Activated CD4-positive, alpha-beta T cell treated with anti-CD3 and anti-CD28 coated beads, Interleukin-2, Interleukin-6, amounts not matched to agents 100 ng/mL and 50 ng/mL, durations not matched to agents 16 hours and 8 hours (primary cell): Measurements from ENCODE around the gene NDC1.
"Not testable (repeated sequence)": the region's sequence is repeated elsewhere in the genome, so short reads cannot be mapped to it uniquely, and the experiment has no call there.

Experiments used
- DNase-seq: peaks from one replicate; pipeline ENCODE4 v3.0.0-alpha.2; 2020

NDC1 gene

DNA sequence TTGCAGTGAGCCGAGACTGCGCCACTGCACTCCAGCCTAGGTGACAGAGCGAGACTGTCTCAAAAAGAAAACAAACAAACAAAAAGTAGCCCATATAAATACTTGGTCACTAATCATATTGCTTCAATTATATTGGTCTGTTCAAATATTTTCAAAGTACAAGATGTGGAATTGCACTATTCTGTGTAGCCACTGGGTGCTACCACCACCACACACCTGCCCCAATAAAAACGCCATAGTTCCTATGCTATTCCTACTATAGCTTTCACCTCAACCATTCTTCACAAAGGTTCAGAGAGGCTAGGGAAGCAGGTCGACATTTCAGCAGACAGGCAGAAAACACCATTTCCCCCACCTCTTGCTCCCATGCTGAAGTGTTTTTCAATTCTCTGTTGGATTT lies 16.7 kb downstream of the NDC1 start:
- no peak for DNase-seq

DNA sequence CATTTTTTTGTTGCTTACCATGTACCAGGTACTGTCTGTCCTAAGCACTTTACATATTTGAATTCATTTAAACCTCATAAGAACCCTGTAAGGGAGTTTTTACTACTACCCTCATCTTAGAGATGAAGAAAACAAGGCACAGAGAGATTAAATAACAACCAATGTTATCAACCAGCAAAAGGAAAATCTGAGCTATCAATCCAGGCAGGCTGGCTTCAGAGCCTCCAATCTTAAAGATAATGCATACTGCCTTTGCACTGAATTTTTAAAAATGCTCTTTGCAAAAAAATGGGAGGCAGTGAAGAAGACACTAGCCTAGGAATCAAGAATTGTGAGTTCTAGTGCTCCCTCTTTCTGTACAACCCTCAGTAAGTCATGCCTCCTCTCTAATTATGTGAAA lies 18.7 kb downstream of the NDC1 start:
- no peak for DNase-seq

DNA sequence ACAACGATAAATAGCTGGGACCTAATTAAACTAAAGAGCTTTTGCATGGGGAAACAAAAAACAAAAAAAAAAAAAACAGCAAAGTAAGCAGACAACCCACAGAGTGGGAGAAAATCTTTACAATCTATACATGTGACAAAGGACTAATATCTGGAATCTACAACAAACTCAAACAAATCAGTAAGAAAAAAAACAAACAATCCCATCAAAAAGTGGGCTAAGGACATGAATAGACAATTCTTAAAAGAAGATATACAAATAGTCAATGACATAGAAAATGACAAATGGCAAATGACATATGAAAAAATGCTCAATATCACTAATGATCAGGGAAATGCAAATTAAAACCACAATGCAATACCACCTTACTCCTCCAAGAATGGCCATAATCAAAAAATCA lies 21.5 kb downstream of the NDC1 start:
- DNase-seq, result not testable (repeated sequence)

DNA sequence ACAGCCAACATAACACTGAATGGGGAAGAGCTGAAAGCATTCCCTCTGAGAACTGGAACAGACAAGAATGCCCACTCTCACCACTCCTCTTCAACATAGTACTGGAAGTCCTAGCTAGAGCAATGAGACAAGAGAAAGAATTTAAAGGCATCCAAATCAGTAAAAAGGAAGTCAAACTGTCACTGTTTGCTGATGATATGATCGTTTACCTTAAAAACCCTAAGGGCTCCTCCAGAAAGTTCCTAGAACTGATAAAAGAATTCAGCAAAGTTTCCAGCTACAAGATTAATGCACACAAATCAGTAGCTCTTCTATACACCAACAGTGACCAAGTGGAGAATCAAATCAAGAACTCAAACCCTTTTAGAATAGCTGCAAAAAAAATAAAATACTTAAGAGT lies 22.6 kb downstream of the NDC1 start:
- DNase-seq, result not testable (repeated sequence)

DNA sequence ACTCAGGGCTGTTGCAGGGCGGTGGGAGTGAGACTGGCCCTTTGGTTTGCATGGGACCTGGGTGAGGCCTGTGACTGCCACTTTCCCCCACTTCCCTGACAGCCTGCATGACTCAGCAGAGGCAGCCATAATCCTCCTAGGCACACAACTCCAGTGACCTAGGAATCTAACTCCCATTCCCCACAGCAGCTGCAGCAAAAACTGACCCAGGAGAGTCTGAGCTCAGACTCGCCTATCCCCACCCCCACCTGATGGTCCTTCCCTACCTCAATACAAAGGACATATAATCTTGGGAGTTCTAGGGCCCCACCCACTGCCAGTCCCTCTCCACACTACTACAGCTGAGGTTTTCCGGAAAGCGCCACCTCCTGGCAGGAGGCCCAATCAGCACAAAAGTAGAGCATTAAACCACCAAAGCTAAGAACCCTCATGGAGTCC lies 26.7 kb downstream of the NDC1 start:
- peak; percentile 46 for DNase-seq

DNA sequence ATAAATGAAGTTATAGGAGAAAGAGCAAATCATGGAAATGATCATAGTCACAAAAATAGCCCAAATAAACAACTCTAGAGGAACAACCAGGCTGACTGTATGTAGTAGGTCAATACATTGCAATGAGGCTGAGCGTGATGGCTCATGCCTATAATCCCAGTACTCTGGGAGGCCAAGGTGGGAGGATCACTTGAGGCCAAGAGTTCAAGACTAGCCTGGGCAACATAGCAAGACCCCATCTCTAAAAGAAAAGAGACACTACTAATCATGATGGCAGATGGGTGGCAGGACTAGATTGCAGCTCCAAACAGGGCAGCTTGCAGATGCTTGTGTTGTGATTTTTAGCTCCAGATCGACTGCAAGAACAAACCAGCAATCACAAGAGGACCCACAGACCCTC lies 27.6 kb downstream of the NDC1 start:
- DNase-seq, result no peak

DNA sequence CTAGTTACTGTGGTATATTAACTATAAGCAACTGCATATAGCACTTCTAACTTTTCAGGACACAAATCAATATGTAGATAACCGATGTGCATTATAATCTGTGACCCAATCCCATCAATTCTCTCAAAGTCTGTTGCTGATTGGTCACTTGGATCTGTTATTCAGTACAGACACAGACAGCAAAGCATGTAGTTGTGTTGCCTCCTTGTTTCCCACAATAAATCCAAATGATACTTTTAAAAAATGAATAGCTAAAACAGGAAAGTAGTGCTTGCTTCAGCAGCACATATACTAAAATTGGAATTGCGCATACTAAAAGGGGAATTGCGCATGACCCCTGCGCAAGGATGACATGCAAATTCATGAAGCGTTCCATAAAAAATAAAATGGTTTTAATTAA lies 28.1 kb downstream of the NDC1 start:
- no peak for DNase-seq

DNA sequence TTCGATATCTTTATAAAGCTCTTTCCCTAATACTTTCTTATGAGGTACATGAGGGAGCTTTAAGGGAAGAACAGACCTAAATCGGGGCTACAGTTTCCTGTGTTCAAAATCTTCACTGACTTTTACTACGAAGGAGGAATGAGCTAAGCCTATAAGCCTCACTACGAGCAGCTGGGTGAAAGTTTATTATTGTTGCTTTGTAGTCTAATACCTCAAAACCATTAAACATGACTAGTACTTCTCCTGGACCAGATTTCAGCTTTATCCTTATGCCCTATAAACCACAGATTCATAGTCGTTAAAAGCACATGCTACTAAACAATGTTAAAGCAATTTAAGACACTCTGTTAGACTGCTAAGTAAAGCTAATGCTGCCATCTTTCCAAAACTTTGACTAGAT lies 30.2 kb downstream of the NDC1 start:
- no peak for DNase-seq

DNA sequence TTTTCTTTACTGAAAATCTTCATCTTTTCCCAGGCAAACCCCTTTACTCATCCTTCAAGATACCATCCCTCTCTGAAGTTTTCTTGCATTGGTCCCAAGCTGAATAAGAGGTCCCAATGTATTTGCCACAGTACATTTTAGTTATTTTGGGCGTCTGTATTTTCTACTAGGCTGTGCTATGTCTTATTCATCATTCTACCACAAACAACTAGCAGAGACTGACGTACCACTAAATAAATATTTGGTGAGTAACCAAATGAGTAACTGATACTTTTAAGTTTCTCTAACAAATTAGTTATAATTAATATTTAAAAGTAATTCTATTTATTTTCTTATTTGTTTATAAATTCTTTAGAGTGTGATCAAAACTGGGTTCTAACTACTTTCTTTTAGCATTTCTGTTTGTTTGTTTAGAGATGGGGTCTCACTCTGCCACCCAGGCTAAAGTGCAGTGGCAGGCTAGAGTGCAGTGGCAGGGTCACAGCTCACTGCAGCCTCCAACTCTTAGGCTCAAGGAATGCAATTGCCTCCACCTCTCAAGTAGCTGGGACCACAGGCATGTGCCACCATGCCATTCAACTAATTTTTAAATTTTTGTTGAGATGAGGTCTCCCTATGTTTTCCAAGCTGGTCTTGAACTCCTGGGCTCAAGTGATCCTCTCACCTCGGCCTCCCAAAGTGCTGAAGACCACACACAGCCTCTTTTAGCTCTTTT lies 33.1 kb downstream of the NDC1 start:
- no peak for DNase-seq

DNA sequence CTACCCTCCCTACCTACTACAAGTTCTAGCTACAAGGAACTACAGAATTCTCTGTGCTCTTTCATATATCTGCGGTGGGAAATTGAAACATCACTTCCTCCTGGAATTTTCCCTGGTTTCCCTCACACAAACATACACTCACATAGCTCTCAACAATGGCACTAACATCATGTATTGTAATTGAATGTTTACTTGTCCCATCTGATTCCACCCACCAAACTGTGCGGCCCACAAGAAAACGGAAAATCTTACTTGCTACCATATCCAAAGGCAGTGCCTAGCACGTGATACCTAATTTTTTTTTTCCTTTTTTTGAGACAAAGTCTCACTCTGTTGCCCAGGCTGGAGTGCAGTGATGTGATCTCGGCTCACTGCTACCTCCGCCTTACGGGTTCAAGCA lies 33.9 kb downstream of the NDC1 start:
- no peak for DNase-seq

DNA sequence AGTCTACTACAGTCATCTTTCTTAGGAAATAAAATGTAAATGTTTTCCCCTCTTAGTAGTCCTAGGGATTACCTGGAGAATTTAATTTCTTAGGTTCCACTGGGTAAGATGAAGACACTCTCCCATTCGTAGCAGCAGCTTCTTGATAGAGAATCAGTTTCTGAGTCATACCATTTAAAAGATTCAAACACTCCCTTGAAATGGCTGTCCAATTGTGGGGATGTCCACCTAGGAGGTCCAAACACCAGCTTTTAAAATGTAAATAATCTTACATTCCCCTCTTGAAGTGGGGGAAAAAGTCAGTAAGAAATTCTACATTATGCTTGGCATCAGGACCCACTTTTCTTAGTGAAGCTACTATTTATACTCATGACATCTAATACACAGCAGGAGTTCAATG lies 37.5 kb downstream of the NDC1 start:
- no peak for DNase-seq

DNA sequence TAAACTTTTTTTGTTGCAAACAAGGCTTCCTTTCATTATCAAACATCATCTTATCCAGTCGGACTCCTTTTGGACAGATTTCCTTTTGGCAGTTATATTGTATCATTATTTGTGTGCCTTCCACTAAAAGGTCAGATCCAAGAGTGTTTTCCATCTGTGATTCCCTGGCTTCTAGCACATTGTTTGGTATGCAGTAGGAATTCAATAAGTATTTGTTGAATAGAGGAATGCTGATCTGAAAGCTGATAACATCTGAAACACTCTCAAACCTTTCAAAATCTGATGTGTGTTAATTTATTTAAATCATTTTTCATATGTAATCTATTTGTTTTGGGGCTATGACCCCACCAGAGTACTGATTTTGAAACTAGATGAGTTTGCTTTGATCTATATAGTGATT lies 39.0 kb downstream of the NDC1 start:
- DNase-seq, result no peak

DNA sequence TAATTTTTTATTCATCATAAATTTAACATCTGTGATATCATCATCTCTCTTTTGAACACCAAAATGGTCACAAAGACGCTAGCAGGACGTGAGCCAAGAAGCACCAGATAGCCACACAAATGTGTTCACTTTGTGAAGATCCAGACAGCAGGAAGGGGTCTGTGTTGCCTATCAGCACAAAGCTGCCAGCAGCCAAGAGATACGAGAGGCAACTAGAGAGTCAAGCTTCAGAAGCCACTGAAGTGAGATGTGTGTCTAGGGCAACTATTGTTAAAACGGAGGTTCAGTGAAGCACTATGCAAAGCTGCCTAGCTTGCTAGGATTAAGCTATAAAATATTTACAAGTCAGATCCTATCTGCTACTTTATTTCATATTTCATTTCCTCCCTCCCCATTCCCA lies 45.3 kb downstream of the NDC1 start:
- DNase-seq, result no peak

DNA sequence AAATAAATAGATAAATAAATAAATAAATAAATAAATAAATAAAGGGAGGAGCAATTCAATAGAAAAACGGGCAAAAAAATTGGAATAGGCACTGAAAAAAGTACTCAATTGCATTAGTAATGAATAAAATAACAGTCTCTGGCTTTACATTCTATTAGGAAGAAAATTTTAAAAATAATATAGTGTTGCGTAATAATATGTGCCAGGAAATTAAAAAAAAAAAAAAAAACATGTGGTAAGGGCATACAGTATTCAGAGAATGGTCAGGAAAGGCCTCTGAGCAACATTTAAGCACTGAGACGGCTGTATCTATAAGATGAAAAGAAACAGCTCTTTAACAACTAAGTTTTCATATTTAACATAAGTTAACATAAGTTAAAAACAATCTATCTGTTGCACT lies 50.4 kb downstream of the NDC1 start:
- DNase-seq, result no peak

DNA sequence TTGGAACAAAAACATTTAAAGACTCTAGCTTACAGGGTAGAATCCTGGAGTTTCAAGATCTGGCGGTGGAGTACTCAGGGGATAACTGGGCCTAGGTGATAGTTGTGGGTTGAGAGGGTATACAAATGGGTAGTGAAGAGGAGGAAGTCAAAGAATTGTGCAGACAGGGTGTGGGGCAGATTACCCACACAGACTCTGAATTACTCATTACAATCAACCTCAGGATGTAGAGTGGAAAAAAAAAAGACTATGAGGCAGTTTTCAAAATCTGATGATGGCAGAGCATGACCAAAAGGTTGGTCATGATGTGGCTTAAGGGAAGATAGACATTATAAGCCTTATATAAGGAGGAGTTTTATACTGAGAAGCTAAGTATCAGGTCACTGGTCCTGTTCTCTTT lies 55.0 kb downstream of the NDC1 start:
- DNase-seq, result peak; percentile 74

DNA sequence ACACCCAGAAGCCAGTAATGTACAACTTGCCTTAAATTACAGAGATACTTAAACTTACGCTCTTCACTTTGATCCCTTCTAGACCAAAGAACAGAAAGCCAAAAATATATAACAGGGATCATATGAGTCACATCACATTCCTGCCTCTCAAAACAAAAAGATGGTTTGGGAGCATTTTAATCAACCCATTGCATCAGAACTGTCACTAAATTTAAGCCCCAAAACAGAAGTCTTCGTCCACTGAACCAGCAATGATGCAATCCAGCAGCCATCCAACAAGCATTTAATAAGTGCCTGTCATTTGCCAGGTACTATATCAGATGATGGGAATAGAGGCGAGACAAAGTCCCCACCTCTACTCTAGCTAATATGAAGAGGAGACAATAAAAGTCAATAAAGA lies 56.4 kb downstream of the NDC1 start:
- no peak for DNase-seq

DNA sequence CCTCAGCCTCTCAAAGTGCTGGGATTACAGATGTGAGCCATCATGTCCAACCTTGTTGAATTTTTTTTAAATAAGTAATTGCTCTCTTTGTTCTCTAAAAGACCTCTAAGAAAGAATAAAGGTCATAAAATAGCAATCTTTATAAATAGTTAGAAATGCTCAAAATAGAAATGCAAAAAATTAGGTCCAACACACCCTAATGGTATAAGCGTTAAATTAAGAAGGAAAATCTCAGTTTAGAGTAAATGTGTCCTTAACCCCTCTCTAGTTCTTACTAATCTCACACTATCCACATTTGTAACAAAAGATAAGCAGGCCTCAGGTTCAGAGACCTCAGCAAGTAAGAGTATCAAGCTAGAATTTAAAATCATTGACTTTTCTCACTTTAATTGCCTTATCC lies 60.8 kb downstream of the NDC1 start:
- DNase-seq, result no peak

DNA sequence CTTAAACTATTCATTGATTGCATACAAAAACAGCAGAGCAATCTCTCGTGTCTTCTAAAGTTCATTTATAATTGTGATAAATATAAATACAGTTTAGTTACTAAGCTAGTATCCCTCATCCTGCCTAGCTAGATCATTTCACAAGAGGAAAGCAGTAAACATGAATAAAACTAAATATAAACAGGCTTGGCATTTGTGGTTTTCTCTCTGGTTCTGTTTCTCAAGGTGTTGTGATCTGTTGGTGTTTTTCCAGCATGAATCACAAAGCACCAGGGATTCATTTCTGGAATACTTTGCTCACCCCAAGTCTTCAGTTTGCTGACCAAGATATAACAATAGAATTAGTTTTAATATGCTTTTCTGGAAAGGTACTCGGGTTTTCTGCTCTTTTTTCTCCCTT lies 66.4 kb downstream of the NDC1 start:
- DNase-seq, result peak; percentile 22

DNA sequence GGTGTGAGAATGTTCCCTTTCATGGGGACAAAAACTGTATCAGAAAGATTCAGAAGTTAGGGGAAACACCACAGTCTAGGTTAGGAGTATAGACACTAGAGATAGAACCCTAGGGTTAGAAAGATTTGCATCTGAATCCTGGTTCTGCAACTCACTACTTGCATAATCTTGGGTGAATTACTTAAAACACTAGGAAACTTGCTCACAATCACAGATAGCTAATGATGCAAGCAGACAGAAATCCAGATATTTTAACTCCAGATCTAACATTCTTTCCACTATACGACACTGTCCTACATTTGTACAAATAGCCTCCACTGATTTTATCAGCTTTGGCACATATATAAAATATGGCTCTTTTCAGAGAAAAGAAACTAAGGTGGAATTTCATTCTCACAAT lies 68.3 kb downstream of the NDC1 start:
- DNase-seq, result no peak

DNA sequence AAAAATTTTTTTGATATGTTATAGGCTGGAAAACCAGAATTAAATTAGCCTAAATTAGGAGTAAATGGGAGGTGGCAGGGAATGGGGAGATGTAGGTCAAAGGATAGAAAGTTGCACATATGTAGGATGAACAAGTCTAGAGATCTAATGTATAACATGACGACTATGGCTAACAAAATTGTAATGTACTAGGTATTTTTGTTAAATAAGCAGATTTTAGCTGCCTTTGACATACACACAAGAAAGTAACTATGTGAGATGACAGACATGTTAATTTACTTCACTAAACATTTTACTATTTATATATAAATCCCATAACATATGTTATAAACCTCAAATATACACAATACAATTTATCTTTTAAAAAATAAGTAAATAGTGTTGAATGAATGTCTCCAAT lies 68.9 kb downstream of the NDC1 start:
- no peak for DNase-seq

DNA sequence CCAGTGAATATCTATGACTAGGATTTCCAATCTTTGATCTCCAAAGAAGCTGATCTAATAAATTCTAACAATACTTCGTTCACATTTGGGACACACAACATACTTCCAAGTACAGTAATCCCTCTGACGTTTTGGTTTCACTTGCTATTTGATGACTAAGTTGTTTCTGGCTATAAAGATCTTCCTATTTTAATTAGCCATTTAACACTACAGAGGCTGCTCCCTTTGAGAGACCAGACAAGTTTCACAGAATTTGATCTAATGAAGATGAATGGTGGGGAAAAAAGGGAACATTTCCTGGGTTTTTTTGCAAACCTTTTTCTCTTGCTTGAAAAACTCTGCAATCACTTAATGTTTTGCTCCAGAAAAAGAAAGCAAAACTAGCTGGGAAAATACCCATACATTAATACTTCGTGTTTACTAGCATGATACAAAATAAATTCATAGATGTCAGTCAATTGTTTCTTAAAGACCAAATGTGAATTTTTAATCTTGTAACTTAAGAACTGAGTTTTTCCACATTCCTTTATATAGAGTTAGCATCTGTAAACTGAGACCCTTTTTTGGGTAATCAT lies 71.2 kb downstream of the NDC1 start:
- DNase-seq, result peak; percentile 9

DNA sequence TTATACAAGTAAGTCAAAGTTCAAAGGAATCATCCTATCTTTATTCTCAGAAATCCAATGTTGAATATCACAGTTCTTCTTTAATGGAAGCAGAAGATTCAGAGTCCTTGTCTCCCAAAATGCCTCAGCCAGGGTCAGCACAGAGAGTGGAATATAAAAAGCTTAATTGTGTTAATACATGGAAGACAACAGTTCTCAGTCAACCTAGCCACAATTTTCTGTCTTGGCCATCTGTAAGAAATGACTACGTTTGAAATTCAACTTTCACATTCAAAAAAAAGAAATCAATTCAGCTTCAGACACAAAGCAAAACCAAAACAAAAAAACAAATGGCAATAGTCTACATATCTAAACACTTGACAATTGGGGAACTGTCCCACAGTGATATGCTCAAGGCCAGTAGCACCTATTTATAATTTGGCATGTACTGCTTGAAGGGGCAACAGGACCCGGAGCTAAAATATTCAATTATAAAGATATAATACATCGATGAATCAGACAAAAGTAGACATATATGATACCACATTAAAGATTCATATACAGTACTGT lies 71.8 kb downstream of the NDC1 start:
- peak; percentile 5 for DNase-seq

DNA sequence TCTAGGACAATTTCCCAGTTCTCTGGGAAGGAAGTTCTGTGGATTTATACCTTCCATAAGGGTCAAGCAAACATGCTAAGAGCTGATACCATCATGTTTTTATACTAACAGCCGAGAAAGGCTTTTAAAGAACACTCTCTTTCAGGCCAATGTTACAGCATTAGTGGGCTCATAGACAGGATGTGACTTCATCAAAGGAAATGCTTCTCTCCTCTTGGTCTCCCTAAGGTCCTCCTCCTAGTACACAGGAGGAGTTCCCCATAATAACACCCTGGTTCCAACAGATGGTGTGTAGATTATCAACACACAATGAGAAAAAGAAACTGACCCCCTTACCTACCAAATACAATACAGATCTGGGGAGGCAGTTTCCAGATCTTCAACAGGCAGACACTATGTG lies 72.4 kb downstream of the NDC1 start:
- DNase-seq, result peak; percentile 41

DNA sequence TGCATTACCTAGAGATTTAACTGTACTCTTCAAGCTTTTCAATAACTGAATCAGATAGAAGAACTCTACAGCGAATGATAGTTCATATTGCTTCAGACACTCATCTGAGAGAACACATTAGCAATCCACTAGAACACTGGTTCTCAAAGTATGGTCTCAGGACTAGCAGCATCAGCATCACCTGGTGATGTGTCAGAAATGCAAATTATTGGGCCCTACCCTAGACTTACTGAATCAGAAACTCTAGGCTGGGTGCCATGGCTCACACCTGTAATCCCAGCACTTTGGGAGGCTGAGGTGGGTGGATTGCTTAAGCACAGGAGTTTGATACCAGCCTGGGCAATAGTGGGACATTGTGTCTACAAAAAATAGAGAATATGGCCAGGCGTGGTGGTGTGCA lies 74.2 kb downstream of the NDC1 start:
- DNase-seq, result no peak

DNA sequence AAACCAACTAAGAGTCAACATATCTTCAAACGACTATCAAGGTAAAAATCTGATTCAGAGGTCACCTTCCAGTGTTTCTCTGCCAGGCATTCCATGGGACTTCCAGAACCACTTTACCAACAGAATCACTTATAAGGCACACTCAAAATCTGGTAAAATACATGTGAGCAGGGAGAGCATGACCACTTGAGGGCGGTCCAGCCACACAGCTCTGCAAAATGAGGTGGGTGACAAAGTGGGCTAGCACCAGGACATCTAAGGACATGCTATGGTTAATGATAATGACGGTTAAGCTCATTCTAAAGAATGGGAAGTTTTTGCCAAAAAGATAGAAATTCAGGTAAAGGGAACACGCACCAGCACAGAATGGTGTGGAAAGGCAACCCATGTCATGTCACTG lies 74.6 kb downstream of the NDC1 start:
- no peak for DNase-seq
